Progenitor cell of endocrine pancreas (in vitro differentiated cells): ENCODE data around the gene RABGAP1L. TPM values are rescaled to one million over a fixed set of nuclear protein-coding genes. Genes with fewer than 3 reads are reported as not detected.

Experiments used
- DNase-seq: peaks from one replicate; pipeline ENCODE4 v3.0.0; 2021; ENCODE audit warnings: low spot score; ENCODE audit not compliant: unreplicated experiment
- H3K27ac Mint-ChIP-seq: 2 replicates; pipeline ENCODE4 v1.8.0; 2021; ENCODE audit warnings: mild to moderate bottlenecking, moderate library complexity, mixed read lengths
- H3K27me3 Mint-ChIP-seq: 2 replicates; pipeline ENCODE4 v1.8.0; 2021; ENCODE audit warnings: mixed read lengths
- H3K36me3 Mint-ChIP-seq: 2 replicates; pipeline ENCODE4 v1.8.0; 2022; ENCODE audit warnings: mixed read lengths; ENCODE audit not compliant: insufficient read depth
- H3K4me1 Mint-ChIP-seq: 2 replicates; pipeline ENCODE4 v1.8.0; 2021; ENCODE audit warnings: low read depth, mixed read lengths
- H3K4me3 Mint-ChIP-seq: 2 replicates; pipeline ENCODE4 v1.8.0; 2021; ENCODE audit warnings: low read depth, mild to moderate bottlenecking, moderate library complexity, mixed read lengths
- H3K9me3 Mint-ChIP-seq: 2 replicates; pipeline ENCODE4 v1.8.0; 2021; ENCODE audit warnings: low read depth, mixed read lengths
- CTCF ChIP-seq: fragments of 200-600 bp; sonication (generic); IDR thresholded peaks from one replicate; pipeline ENCODE4 v1.5.0; 2021; ENCODE audit warnings: antibody characterized with exemption, mild to moderate bottlenecking; ENCODE audit not compliant: unreplicated experiment
- total RNA-seq: library from RNA; stranded (reverse); gene quantifications from 2 replicates; pipeline ENCODE4 v1.2.1, GENCODE V29; 2021

Gene RABGAP1L
- total RNA-seq, 1 donor from 2014 or later, result 55.2 TPM

- Mint-ChIP-seq H3K4me1 (no peaks in the 10 kb centered on the region), H3K9me3 (peaks cover 9% of the 10 kb centered on the region), H3K27ac (peak overlapping the region; percentile 13), H3K27me3 (no peaks in the 10 kb centered on the region), H3K4me3 (no peak overlapping the region), H3K36me3 (peaks cover 2% of the 10 kb centered on the region)
- no peak for DNase-seq
- no peak for TF ChIP-seq CTCF
Measured at GRCh38 chr1:174190691-174191199, 31.4 kb downstream of the RABGAP1L start.

GRCh38 chr1:174191349-174191862 lies 32.1 kb downstream of the RABGAP1L start:
- H3K27me3 Mint-ChIP-seq, result no peaks in the 10 kb centered on the region
- H3K9me3 Mint-ChIP-seq, result peaks cover 9% of the 10 kb centered on the region
- DNase-seq, result no peak
- H3K27ac Mint-ChIP-seq, result no peak overlapping the region
- H3K4me1 Mint-ChIP-seq, result no peaks in the 10 kb centered on the region
- H3K36me3 Mint-ChIP-seq, result peaks cover 2% of the 10 kb centered on the region
- H3K4me3 Mint-ChIP-seq, result no peak overlapping the region
- no peak for TF ChIP-seq CTCF

GRCh38 chr1:174194461-174194860 lies 35.1 kb downstream of the RABGAP1L start:
- Mint-ChIP-seq H3K9me3 (peaks cover under 1% of the 10 kb centered on the region), H3K36me3 (no peaks in the 10 kb centered on the region), H3K27me3 (no peaks in the 10 kb centered on the region), H3K4me3 (no peak overlapping the region), H3K4me1 (no peaks in the 10 kb centered on the region), H3K27ac (no peak overlapping the region)
- DNase-seq, result no peak
- TF ChIP-seq CTCF, result no peak

GRCh38 chr1:174197088-174197487 lies 37.8 kb downstream of the RABGAP1L start:
- no peak for DNase-seq
- no peak overlapping the region for H3K27ac Mint-ChIP-seq
- no peak overlapping the region for H3K4me3 Mint-ChIP-seq
- H3K4me1 Mint-ChIP-seq, result no peaks in the 10 kb centered on the region
- no peaks in the 10 kb centered on the region for H3K9me3 Mint-ChIP-seq
- TF ChIP-seq CTCF, result no peak
- H3K27me3 Mint-ChIP-seq, result no peaks in the 10 kb centered on the region
- H3K36me3 Mint-ChIP-seq, result peaks cover 2% of the 10 kb centered on the region

- Mint-ChIP-seq H3K4me3 (no peak overlapping the region), H3K36me3 (peaks cover 2% of the 10 kb centered on the region), H3K4me1 (no peaks in the 10 kb centered on the region), H3K27ac (no peak overlapping the region), H3K9me3 (no peaks in the 10 kb centered on the region), H3K27me3 (no peaks in the 10 kb centered on the region)
- TF ChIP-seq CTCF, result no peak
- DNase-seq, result no peak
Measured at GRCh38 chr1:174197547-174197946, 38.2 kb downstream of the RABGAP1L start.
